Articular chondrocyte of knee joint (primary cell): ENCODE data around the gene NAP1L5. TPM values are rescaled to one million over a fixed set of nuclear protein-coding genes. Genes with fewer than 3 reads are reported as not detected.

Experiments used
- small RNA-seq: library from RNA; depleted of rRNA; stranded (forward); fragments of <200 nt; gene quantifications from one replicate; pipeline ENCODE3, GENCODE V24; 2012
- total RNA-seq: library from RNA; depleted of rRNA; stranded (reverse); fragments of >200 nt; gene quantifications from 2 replicates; pipeline ENCODE4 v1.2.3, GENCODE V29; 2012

Gene NAP1L5, protein sequence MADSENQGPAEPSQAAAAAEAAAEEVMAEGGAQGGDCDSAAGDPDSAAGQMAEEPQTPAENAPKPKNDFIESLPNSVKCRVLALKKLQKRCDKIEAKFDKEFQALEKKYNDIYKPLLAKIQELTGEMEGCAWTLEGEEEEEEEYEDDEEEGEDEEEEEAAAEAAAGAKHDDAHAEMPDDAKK
- 4.4 and 7.8 TPM in 2 replicates for total RNA-seq

DNA sequence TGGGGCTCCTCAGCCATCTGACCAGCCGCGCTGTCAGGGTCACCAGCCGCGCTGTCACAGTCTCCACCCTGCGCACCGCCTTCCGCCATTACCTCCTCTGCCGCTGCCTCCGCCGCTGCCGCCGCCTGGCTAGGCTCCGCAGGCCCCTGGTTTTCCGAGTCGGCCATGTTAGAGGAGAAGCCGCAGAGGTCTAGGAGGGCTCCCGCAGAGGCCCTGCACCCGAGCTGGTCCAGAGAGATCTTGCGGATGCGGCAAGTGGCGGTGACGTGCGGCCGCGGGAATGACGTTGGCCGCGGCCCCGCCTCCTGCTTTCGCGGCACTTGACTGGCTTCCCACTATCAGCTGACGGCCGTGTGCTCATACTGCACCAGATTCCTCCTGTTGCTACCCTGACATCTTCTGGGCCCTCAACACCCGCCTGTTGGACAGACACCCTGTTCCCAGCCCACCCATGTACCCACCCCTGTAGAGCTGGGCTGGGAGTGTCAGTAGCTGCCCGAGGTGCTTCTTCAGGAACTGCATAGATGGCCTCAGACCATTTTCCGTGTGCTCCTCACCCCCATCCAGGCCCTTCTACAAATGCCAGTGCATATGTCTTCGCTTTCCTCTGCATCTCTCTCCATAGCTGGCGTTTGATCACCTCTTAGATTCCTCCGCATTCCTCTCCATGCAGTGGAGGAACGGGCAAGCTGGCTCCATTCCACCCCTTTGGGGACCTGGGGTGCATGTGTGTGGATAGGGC lies at the start of gene NAP1L5:
TSS of gene NAP1L5 (minus strand) at position 242 of the 742 bp plus-strand sequence. CDS start at position 167, 75 bp downstream.

Small RNA genes within 50 kb of the gene (small RNA-seq; reads per million reads assigned to genes)
- gene RF02115 (not detected), gene RNU6-33P (0.34 reads per million)

Other genes with a start within 250 kb of the NAP1L5 start
- gene HERC5, start 240.7 kb downstream of the NAP1L5 start, total RNA-seq: 1.3 and 2.9 TPM in 2 replicates
- 63.1 and 81.6 TPM in 2 replicates for gene PYURF, start 174.1 kb downstream of the NAP1L5 start, total RNA-seq
- gene HERC3, start 105.3 kb downstream of the NAP1L5 start, total RNA-seq: 24.2 and 31.7 TPM in 2 replicates